MM.1S (cell line): ENCODE measurements around the gene FRMD8.
"Not testable (repeated sequence)": the region's sequence is repeated elsewhere in the genome, so short reads cannot be mapped to it uniquely, and the experiment has no call there.

Experiments used
- DNase-seq: peaks from one replicate; pipeline ENCODE4 v3.0.0-alpha.2; 2015
- H2AFZ ChIP-seq: fragments of 300-600 bp; sonication (generic); 2 replicates; pipeline ENCODE4 v1.6.0; 2016; ENCODE audit warnings: antibody characterized with exemption, low read length
- H3F3A ChIP-seq: fragments of 300-600 bp; sonication (generic); 2 replicates; pipeline ENCODE4 v1.6.1; 2016; ENCODE audit warnings: mild to moderate bottlenecking, antibody characterized with exemption, low read length, moderate library complexity, mixed read lengths; ENCODE audit not compliant: insufficient read depth
- H3K27ac ChIP-seq: fragments of 300-600 bp; sonication (generic); 2 replicates; pipeline ENCODE4 v1.5.1; 2016; ENCODE audit warnings: mild to moderate bottlenecking, low read length
- H3K27me3 ChIP-seq: fragments of 300-600 bp; sonication (generic); replicated peaks from 2 replicates; pipeline ENCODE4 v1.6.0; 2016; ENCODE audit warnings: low read length; ENCODE audit not compliant: insufficient read depth
- H3K36me3 ChIP-seq: fragments of 300-600 bp; sonication (generic); replicated peaks from 2 replicates; pipeline ENCODE4 v1.6.1; 2016; ENCODE audit warnings: mild to moderate bottlenecking, low read length, mixed read lengths; ENCODE audit not compliant: insufficient read depth
- H3K4me1 ChIP-seq: fragments of 300-600 bp; sonication (generic); 2 replicates; pipeline ENCODE4 v1.6.1; 2016; ENCODE audit warnings: low read length, mixed read lengths
- H3K4me2 ChIP-seq: fragments of 300-600 bp; sonication (generic); 2 replicates; pipeline ENCODE4 v1.6.0; 2016; ENCODE audit warnings: low read depth, low read length
- H3K4me3 ChIP-seq: fragments of 300-600 bp; sonication (generic); 2 replicates; pipeline ENCODE4 v1.5.1; 2016; ENCODE audit warnings: low read length, mixed read lengths
- H3K79me2 ChIP-seq: fragments of 300-600 bp; sonication (generic); 2 replicates; pipeline ENCODE4 v1.6.1; 2016; ENCODE audit warnings: mixed run types, low read length, mixed read lengths
- H3K9ac ChIP-seq: fragments of 300-600 bp; sonication (generic); 2 replicates; pipeline ENCODE4 v1.6.1; 2016; ENCODE audit warnings: low read length, mixed read lengths
- H3K9me2 ChIP-seq: fragments of 300-600 bp; sonication (generic); replicated peaks from 2 replicates; pipeline ENCODE4 v1.6.1; 2016; ENCODE audit warnings: mild to moderate bottlenecking, low read length, mixed read lengths; ENCODE audit not compliant: insufficient read depth
- H3K9me3 ChIP-seq: fragments of 300-600 bp; sonication (generic); replicated peaks from 2 replicates; pipeline ENCODE4 v1.6.1; 2016; ENCODE audit warnings: mild to moderate bottlenecking, low read length, mixed read lengths; ENCODE audit not compliant: insufficient read depth
- H4K20me1 ChIP-seq: fragments of 300-600 bp; sonication (generic); 2 replicates; pipeline ENCODE4 v1.6.1; 2016; ENCODE audit warnings: mild to moderate bottlenecking, low read length, moderate library complexity, mixed read lengths; ENCODE audit not compliant: insufficient read depth
- CTCF ChIP-seq: fragments of 300-600 bp; sonication (generic); IDR thresholded peaks from 2 replicates; pipeline ENCODE4 v1.5.1; 2016; ENCODE audit warnings: antibody characterized with exemption, low read length, mixed read lengths
- EZH2 ChIP-seq: fragments of 300-600 bp; sonication (generic); optimal IDR thresholded peaks from 2 replicates; pipeline ENCODE3; 2017; ENCODE audit warnings: low read depth, mild to moderate bottlenecking, antibody characterized with exemption, low read length, mixed read lengths
- EZH2phosphoT487 ChIP-seq: fragments of 300-600 bp; sonication (generic); IDR thresholded peaks from 2 replicates; pipeline ENCODE4 v1.6.1; 2018; ENCODE audit warnings: antibody characterized with exemption, low read length

Gene FRMD8

DNA sequence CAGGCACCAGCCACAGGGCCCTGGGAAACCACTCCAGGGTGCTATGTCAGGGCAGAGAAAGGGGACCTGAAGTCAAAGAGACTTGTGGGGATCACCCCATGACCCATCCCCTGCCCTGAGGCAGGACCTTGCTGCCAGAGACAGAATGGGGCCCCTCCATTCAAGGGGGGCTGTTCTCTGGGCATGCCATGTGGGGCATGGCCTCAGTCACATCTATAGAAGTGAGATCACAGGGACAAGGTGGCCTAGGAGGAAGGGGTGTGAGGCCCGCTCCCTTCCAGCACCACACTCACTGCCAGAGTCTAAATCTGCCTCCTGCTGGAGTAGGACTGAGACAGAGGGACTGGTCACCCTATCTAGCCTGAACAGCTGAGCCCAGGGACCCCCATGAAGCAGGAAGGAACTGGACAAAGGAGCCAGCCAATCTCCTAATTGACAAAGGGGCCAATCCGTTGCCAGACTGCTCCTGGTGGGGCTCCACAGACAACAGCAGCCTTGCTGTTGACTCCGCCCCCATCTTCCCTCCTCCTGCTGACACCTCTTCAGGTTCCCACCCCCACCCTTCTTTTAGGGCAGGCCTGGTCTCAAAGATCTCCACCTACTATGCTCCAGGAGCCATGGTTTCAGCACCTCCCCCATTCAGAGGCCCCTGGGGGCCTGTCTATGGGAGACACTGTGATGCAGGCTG lies 62.1 kb downstream of the FRMD8 start:
- Histone ChIP-seq H3K4me2 (no peak overlapping the region), H3K9me2 (no peaks in the 10 kb centered on the region), H3K4me3 (no peak overlapping the region), H3K27me3 (no peaks in the 10 kb centered on the region), H3F3A (peaks cover 38% of the 10 kb centered on the region), H3K27ac (no peak overlapping the region), H3K36me3 (no peaks in the 10 kb centered on the region), H3K9me3 (no peaks in the 10 kb centered on the region), H3K9ac (no peak overlapping the region), H3K4me1 (no peaks in the 10 kb centered on the region), H3K79me2 (no peaks in the 10 kb centered on the region), H4K20me1 (peaks cover 8% of the 10 kb centered on the region; the same call in 1 of the 2 replicates), H2AFZ (no peak overlapping the region)
- no peak for DNase-seq
- TF ChIP-seq EZH2phosphoT487 (no peak), EZH2 (no peak), CTCF (no peak)

- DNase-seq, H3K27me3 ChIP-seq, H3K4me3 ChIP-seq, H3K4me1 ChIP-seq, H3K9ac ChIP-seq, H3K4me2 ChIP-seq, H3K27ac ChIP-seq, H3K36me3 ChIP-seq, H3K79me2 ChIP-seq, H4K20me1 ChIP-seq, H2AFZ ChIP-seq, H3K9me3 ChIP-seq, H3K9me2 ChIP-seq: not testable (repeated sequence)
- H3F3A ChIP-seq: peaks cover 11% of the 10 kb centered on the region
These were observed 64.9 kb downstream of the FRMD8 start for GRCh38 chr11:65451301-65451700.

DNA sequence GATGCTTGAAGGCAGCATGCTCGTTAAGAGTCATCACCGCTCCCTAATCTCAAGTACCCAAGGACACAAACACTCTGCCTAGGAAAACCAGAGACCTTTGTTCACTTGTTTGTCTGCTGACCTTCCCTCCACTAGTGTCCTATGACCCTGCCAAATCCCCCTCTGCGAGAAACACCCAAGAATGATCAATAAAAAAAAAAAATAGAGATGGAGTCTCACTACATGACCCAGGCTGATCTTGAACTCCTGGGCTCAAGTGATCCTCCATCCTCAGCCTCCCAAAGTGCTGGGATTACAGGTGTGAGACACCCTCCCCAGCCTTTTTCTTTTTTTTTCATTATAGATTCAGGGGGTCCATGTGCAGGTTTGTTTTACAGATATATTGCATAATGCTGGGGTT lies 65.8 kb downstream of the FRMD8 start:
- not testable (repeated sequence) for H3K27me3 ChIP-seq, H3K4me3 ChIP-seq, H3K9me3 ChIP-seq, H3K4me2 ChIP-seq, H3K36me3 ChIP-seq, H3K27ac ChIP-seq, H4K20me1 ChIP-seq, H3K79me2 ChIP-seq, H3K9ac ChIP-seq, H3F3A ChIP-seq, DNase-seq, H3K9me2 ChIP-seq, H2AFZ ChIP-seq, H3K4me1 ChIP-seq

GRCh38 chr11:65452806-65453490 lies 66.5 kb downstream of the FRMD8 start:
- no peak overlapping the region for H3K4me2 ChIP-seq
- H4K20me1 ChIP-seq: no peaks in the 10 kb centered on the region
- H3K27me3 ChIP-seq: no peaks in the 10 kb centered on the region
- H3F3A ChIP-seq: 0 out of 2 replicates have a peak, but pooled peaks cover 4% of the 10 kb centered on the region
- H3K9ac ChIP-seq: no peak overlapping the region
- no peak for DNase-seq
- no peaks in the 10 kb centered on the region for H3K36me3 ChIP-seq
- H3K4me1 ChIP-seq: peaks cover 4% of the 10 kb centered on the region
- H2AFZ ChIP-seq: no peak overlapping the region
- no peak overlapping the region for H3K4me3 ChIP-seq
- no peaks in the 10 kb centered on the region for H3K9me3 ChIP-seq
- peaks cover 8% of the 10 kb centered on the region for H3K79me2 ChIP-seq
- no peak overlapping the region for H3K27ac ChIP-seq
- no peaks in the 10 kb centered on the region for H3K9me2 ChIP-seq
- TF ChIP-seq EZH2phosphoT487: no peak
- TF ChIP-seq CTCF: no peak
- no peak for TF ChIP-seq EZH2
